Osteocyte (in vitro differentiated cells): ENCODE results near the gene HLA-DRA. TPM values are rescaled to one million over a fixed set of nuclear protein-coding genes. Genes with fewer than 3 reads are reported as not detected.

Experiments
- DNase-seq: peaks from one replicate; pipeline ENCODE4 v3.0.0; 2021; ENCODE audit warnings: mixed read lengths; ENCODE audit not compliant: unreplicated experiment; ENCODE audit errors: extremely low spot score
- H3K27ac Mint-ChIP-seq: one replicate; pipeline ENCODE4 v1.8.0; 2021; ENCODE audit warnings: mild to moderate bottlenecking, mixed read lengths; ENCODE audit not compliant: unreplicated experiment
- H3K27me3 Mint-ChIP-seq: one replicate; pipeline ENCODE4 v1.8.0; 2021; ENCODE audit warnings: mixed read lengths; ENCODE audit not compliant: unreplicated experiment
- H3K36me3 Mint-ChIP-seq: one replicate; pipeline ENCODE4 v1.8.0; 2021; ENCODE audit warnings: mixed read lengths; ENCODE audit not compliant: unreplicated experiment
- H3K4me1 Mint-ChIP-seq: one replicate; pipeline ENCODE4 v1.8.0; 2021; ENCODE audit warnings: mixed read lengths; ENCODE audit not compliant: unreplicated experiment
- H3K4me3 Mint-ChIP-seq: one replicate; pipeline ENCODE4 v1.8.0; 2021; ENCODE audit warnings: mild to moderate bottlenecking, moderate library complexity, mixed read lengths; ENCODE audit not compliant: unreplicated experiment
- H3K9me3 Mint-ChIP-seq: one replicate; pipeline ENCODE4 v1.8.0; 2021; ENCODE audit warnings: mixed read lengths; ENCODE audit not compliant: unreplicated experiment
- total RNA-seq: library from RNA; stranded (reverse); gene quantifications from 2 replicates; pipeline ENCODE4 v1.2.1, GENCODE V29; 2021
- TF ChIP-seq, protein P1 (sequence below): fragments of 200-600 bp; sonication (generic); IDR thresholded peaks from 2 replicates; pipeline ENCODE4 v1.5.0; 2021; ENCODE audit warnings: antibody characterized with exemption, mild to moderate bottlenecking, moderate library complexity

The HLA-DRA gene
- total RNA-seq, 1 donor from 2014 or later = not detected

DNA sequence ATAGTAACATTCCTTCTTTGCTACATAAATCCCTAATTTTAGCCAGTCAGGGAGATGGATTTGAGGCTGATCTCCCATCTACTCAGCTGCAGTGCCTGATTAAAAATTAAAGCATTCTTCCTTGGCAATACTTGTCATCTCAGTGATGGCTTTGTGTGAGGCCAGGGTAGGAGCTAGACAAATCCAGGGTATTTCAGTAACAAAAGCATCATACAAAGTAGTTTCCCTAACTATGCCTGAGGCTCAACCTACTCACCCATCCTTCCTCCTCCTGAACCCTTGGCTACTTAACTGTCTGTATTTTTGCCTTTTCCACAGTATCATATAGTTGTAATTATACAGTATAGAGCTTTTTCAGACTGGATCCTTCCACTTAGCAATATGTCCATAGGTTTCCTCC lies 52.7 kb downstream of the HLA-DRA start:
- TF ChIP-seq, protein P1, sequence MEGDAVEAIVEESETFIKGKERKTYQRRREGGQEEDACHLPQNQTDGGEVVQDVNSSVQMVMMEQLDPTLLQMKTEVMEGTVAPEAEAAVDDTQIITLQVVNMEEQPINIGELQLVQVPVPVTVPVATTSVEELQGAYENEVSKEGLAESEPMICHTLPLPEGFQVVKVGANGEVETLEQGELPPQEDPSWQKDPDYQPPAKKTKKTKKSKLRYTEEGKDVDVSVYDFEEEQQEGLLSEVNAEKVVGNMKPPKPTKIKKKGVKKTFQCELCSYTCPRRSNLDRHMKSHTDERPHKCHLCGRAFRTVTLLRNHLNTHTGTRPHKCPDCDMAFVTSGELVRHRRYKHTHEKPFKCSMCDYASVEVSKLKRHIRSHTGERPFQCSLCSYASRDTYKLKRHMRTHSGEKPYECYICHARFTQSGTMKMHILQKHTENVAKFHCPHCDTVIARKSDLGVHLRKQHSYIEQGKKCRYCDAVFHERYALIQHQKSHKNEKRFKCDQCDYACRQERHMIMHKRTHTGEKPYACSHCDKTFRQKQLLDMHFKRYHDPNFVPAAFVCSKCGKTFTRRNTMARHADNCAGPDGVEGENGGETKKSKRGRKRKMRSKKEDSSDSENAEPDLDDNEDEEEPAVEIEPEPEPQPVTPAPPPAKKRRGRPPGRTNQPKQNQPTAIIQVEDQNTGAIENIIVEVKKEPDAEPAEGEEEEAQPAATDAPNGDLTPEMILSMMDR = no peak
- Mint-ChIP-seq H3K9me3 (peaks cover 6% of the 10 kb centered on the region), H3K27me3 (no peaks in the 10 kb centered on the region), H3K4me3 (no peak overlapping the region), H3K36me3 (no peaks in the 10 kb centered on the region), H3K27ac (no peak overlapping the region), H3K4me1 (no peaks in the 10 kb centered on the region)
- no peak for DNase-seq

Other genes starting within 250 kb of the HLA-DRA start
- gene PBX2, start 249.7 kb upstream of the HLA-DRA start, total RNA-seq = 71.4 and 77.1 TPM in 2 replicates
- gene GPSM3, start 247.2 kb upstream of the HLA-DRA start, total RNA-seq = 7.5 TPM in 2 replicates
- 0.83 and 1.5 TPM in 2 replicates for gene NOTCH4, start 215.8 kb upstream of the HLA-DRA start, total RNA-seq
- not detected in 2 replicates for gene TSBP1, start 68.0 kb upstream of the HLA-DRA start, total RNA-seq
- not detected in 2 replicates for gene BTNL2, start 32.7 kb upstream of the HLA-DRA start, total RNA-seq
- not detected in 2 replicates for gene HLA-DRB5, start 90.4 kb downstream of the HLA-DRA start, total RNA-seq
- not detected in 2 replicates for gene HLA-DRB1, start 150.0 kb downstream of the HLA-DRA start, total RNA-seq
- gene HLA-DQA1, start 197.5 kb downstream of the HLA-DRA start, total RNA-seq = not detected in 2 replicates
- gene HLA-DQB1, start 226.8 kb downstream of the HLA-DRA start, total RNA-seq = not detected in 2 replicates